Esophagus muscularis mucosa (tissue), 4 donors: ENCODE measurements around the gene SYNDIG1. TPM values are rescaled to one million over a fixed set of nuclear protein-coding genes. Genes with fewer than 3 reads are reported as not detected.

ENCODE experiments used
- DNase-seq: peaks from one replicate; pipeline ENCODE4 v3.0.0-alpha.2; 2017; ENCODE audit errors: extremely low spot score
- H3K27ac ChIP-seq, 4 donors: fragments of 200-600 bp; sonication (generic); replicated peaks in 1 of 4; 1 replicate in 3 of 4; 2 replicates in 1 of 4; pipeline ENCODE4 v1.5.1; 2016 to 2019; ENCODE audit warnings: mild to moderate bottlenecking in 1 of 4
- H3K27me3 ChIP-seq, 4 donors: fragments of 200-600 bp; sonication (generic); one replicate each; pipeline versions ENCODE4 v1.5.1 to v1.6.0; 2016 to 2019
- H3K36me3 ChIP-seq, 4 donors: fragments of 200-600 bp; sonication (generic); one replicate each; pipeline ENCODE4 v1.5.1; 2016 to 2019
- H3K4me1 ChIP-seq, 4 donors: fragments of 200-600 bp; sonication (generic); one replicate each; pipeline ENCODE4 v1.5.1; 2016 to 2019
- H3K4me3 ChIP-seq, 4 donors: fragments of 200-600 bp; sonication (generic); 1 replicate in 2 of 4; 2 replicates in 2 of 4; pipeline ENCODE4 v1.5.1; 2016 to 2019; ENCODE audit warnings: mild to moderate bottlenecking in 4 of 4, moderate library complexity in 1 of 4
- H3K9me3 ChIP-seq, 4 donors: fragments of 200-600 bp; sonication (generic); 1 replicate in 3 of 4; 2 replicates in 1 of 4; pipeline ENCODE4 v1.5.1; 2016 to 2019
- CTCF ChIP-seq, 3 experiments: fragments of 200-600 bp in 2 of 3; fragments of 450-650 bp in 1 of 3; sonication (generic) in 2 of 3; IDR thresholded peaks; one replicate each; pipeline ENCODE4 v1.5.1; 2017 to 2019; ENCODE audit warnings: antibody characterized with exemption in 3 of 3, mild to moderate bottlenecking in 2 of 3, moderate library complexity in 1 of 3
- EP300 ChIP-seq: sonication (generic); formaldehyde crosslinking; IDR thresholded peaks from one replicate; pipeline ENCODE4 v1.6.1; 2017; ENCODE audit warnings: antibody characterized with exemption
- POLR2A ChIP-seq: fragments of 450-650 bp; IDR thresholded peaks from one replicate; pipeline ENCODE4 v1.6.1; 2017; ENCODE audit warnings: antibody characterized with exemption, moderate library complexity, mild to moderate bottlenecking, low read depth
- POLR2AphosphoS5 ChIP-seq, 2 donors: sonication (generic); formaldehyde crosslinking; IDR thresholded peaks; one replicate each; pipeline ENCODE4 v1.6.1; 2017; ENCODE audit warnings: antibody characterized with exemption in 2 of 2
- WGBS: methylation state at CpG from one replicate; pipeline ENCODE4 v1.1.5; 2018; 5-methylcytosine and 5-hydroxymethylcytosine counted together
- intact Hi-C: fragments of 100-400 bp; cut with DNase I; formaldehyde crosslinking; loops from one replicate; pipeline ENCODE4 v1.15.1; 2023
- total RNA-seq, 4 donors: library from RNA; depleted of rRNA; stranded (reverse); fragments of >200 nt; gene quantifications; one replicate each; pipeline versions ENCODE4 v1.1.0 to v1.2.1, GENCODE V29; 2016

Gene SYNDIG1
- total RNA-seq, 4 donors from 2014 or later, result not detected

- Histone ChIP-seq H3K27me3 (peaks cover 0 to 29% (median 0%) of the 10 kb centered on the region in 4 donors), H3K4me3 (no peak overlapping the region), H3K27ac (no peak overlapping the region), H3K36me3 (no peaks in the 10 kb centered on the region), H3K9me3 (no peaks in the 10 kb centered on the region), H3K4me1 (no peaks in the 10 kb centered on the region)
- 77% methylated on average over 8 of the region's 8 CpGs for WGBS
- no peak for TF ChIP-seq CTCF (IDR thresholded peaks at IDR 0.05)
- intact Hi-C loops, result no loop called here
- no peak for DNase-seq
These were observed 17.4 kb upstream of the SYNDIG1 start for GRCh38 chr20:24452016-24452415.

- Histone ChIP-seq H3K4me1 (no peaks in the 10 kb centered on the region), H3K27me3 (peaks cover 0 to 35% (median 0%) of the 10 kb centered on the region in 4 donors), H3K4me3 (no peak overlapping the region), H3K36me3 (no peaks in the 10 kb centered on the region), H3K9me3 (no peaks in the 10 kb centered on the region), H3K27ac (no peak overlapping the region)
- WGBS, result 83% methylated on average over 9 of the region's 9 CpGs
- intact Hi-C loops, result no loop called here
- DNase-seq, result no peak
- TF ChIP-seq EP300 (no peak), CTCF (IDR thresholded peaks at IDR 0.05) (no peak), POLR2A (no peak), POLR2AphosphoS5 (IDR thresholded peaks at IDR 0.05) (no peak)
These were observed 16.8 kb upstream of the SYNDIG1 start for GRCh38 chr20:24452498-24453127.

GRCh38 chr20:24453869-24454268 is 15.6 kb upstream of the SYNDIG1 start:
- 31% methylated on average over 2 of the region's 2 CpGs for WGBS
- no peak overlapping the region for H3K4me3 ChIP-seq
- H3K36me3 ChIP-seq, result no peaks in the 10 kb centered on the region
- no peaks in the 10 kb centered on the region for H3K4me1 ChIP-seq
- TF ChIP-seq CTCF (IDR thresholded peaks at IDR 0.05), result no peak
- intact Hi-C loops, result no loop called here
- DNase-seq, result no peak
- peaks cover 0 to 40% (median 0%) of the 10 kb centered on the region in 4 donors for H3K27me3 ChIP-seq
- no peak overlapping the region for H3K27ac ChIP-seq
- H3K9me3 ChIP-seq, result no peaks in the 10 kb centered on the region

- intact Hi-C loops, result no loop called here
- H3K27ac ChIP-seq, result no peak overlapping the region
- H3K4me1 ChIP-seq, result no peaks in the 10 kb centered on the region
- no peaks in the 10 kb centered on the region for H3K9me3 ChIP-seq
- DNase-seq, result no peak
- 54% methylated on average over 6 of the region's 6 CpGs for WGBS
- peaks cover 0 to 51% (median 0%) of the 10 kb centered on the region in 4 donors for H3K27me3 ChIP-seq
- no peaks in the 10 kb centered on the region for H3K36me3 ChIP-seq
- H3K4me3 ChIP-seq, result no peak overlapping the region
- TF ChIP-seq POLR2A (no peak), EP300 (no peak), POLR2AphosphoS5 (IDR thresholded peaks at IDR 0.05) (no peak), CTCF (IDR thresholded peaks at IDR 0.05) (no peak)
These were observed 14.3 kb upstream of the SYNDIG1 start for GRCh38 chr20:24455081-24455480.

- WGBS, result 62% methylated on average over 3 of the region's 3 CpGs
These were observed 13.0 kb upstream of the SYNDIG1 start for GRCh38 chr20:24456398-24456781.

More at GRCh38 chr20:24456398-24456781, 13.0 kb upstream of the SYNDIG1 start:
- no peak for DNase-seq
- Histone ChIP-seq H3K9me3 (no peaks in the 10 kb centered on the region), H3K27me3 (peaks cover 0 to 51% (median 0%) of the 10 kb centered on the region in 4 donors), H3K4me3 (no peak overlapping the region), H3K27ac (no peak overlapping the region), H3K4me1 (no peaks in the 10 kb centered on the region), H3K36me3 (no peaks in the 10 kb centered on the region)
- TF ChIP-seq EP300, result no peak
- intact Hi-C loops, result no loop called here
